GM18861 (cell line): ENCODE measurements around the gene KCNC2.

Source experiments
- ATAC-seq: cut with Tn5 transposase; IDR thresholded peaks from one replicate; pipeline ENCODE4 v1.9.1; 2021; ENCODE audit not compliant: unreplicated experiment

KCNC2 gene

DNA sequence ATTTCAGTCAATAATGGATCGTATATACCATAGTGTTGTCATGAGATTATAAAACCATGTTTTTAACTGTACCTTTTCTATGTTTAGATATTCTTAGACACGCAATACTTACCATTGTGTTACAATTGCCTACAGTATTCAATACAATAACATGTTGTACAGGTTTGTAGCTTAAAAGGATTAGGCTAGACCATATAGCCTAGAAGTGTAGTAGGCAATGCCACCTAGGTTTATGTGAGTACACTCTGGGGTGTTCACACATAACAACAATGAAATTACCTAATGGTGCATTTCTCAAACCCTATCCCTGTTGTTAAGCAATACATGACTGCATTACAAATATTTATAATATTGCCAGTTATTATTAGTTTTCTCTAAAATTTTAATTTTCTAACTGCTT lies 144.2 kb downstream of the KCNC2 start:
- ATAC-seq: no peak

DNA sequence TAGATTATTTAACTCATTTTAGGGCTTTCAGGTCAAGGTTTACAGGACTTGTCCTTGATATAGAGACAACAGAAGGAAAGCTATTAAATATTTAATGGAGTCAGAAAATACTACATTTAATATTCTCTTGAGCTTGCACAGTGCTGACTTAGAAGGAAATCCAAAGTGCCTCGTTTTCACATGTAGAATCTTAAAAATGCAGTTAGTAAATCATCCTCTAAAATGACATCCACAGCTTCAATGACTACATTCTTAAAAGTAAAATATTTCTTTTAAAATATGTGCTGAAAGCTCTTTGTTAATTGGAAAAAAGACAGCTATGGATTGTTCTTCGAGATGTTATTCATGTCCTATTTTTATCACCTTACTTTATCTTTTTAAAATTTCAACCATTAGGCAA lies 146.9 kb downstream of the KCNC2 start:
- ATAC-seq: no peak

DNA sequence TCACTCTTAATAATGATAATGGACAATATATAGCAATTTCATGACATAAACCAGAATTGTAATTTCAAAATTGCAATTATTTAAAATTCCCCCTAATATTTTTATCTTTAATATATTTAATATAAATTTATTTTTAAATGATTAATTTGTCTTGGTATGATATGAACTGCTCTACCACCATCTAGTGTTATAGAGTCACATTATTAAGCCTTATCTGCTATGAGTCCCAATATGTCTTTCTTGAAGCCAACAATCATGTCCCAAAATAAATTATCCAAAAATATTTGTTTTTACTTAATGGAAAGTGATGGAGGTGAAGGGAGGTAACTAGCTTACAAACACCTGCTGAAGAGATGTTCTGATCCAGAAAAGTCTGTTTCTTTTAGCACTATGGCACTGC lies 151.4 kb downstream of the KCNC2 start:
- no peak for ATAC-seq

DNA sequence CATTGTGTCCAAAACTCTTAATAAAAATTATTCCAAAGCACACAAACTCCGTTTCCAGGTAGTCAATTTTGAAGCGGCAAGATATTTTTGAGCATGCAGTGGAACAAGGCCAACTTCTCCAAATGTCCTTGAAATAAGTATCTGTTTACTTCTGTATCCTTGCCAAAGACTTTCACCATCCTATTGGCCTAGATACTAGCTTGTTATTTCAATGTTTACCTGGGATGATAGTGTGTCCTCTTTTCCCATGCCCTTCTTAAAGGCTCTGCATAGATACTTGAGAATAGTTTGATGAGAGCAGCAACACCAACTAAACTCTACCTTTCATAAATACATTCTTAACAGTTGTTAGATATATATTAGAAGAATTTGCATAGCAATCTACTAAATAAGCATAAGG lies 160.9 kb downstream of the KCNC2 start:
- no peak for ATAC-seq

DNA sequence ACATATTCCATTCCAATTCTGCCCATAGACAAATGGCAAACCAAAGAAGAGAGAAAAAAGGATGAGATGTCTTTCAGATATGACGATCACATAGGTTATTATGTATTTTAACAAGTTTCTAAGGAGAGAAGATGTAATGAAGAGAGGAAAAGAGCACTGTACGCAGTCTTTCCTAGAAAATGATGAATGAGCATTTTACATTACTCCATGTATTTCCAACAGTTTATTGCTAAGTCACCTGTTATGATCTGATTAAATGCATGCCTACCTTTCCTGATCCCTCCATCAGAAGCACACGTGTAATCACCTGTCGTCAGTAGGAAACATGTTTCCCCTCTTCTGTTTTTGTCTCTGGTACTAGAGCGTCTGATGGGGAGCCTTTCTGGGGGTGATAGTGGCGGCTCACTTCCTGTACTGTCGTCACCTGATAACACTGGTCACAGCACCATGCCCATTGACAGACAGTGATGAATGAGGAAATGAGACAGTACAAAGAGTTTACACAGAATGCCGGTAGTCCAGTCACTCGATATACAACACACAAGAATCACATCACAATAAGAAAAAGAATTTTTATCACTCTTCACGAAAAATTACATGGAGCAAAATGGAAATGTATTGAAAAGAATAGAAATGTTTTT lies 161.6 kb downstream of the KCNC2 start:
- no peak for ATAC-seq

DNA sequence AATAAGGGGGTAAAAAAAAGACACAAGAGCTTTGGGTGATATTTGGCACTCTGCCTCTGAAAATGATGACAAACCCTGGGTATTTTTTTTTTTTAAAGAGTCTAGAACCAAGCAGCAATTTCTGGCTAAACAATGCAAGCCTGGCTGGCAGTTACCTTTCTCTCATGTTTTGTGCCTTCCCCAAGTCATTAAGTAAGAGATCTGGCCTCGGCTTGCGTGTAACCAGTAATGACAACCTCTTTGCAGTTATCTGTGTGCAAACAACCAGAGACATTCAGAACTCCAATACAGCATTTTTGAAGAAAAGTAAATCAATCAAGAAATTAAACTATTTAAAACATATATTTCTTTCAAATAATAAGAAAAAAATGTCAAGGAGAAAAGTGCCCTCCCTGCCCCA lies 167.5 kb downstream of the KCNC2 start:
- ATAC-seq: no peak

DNA sequence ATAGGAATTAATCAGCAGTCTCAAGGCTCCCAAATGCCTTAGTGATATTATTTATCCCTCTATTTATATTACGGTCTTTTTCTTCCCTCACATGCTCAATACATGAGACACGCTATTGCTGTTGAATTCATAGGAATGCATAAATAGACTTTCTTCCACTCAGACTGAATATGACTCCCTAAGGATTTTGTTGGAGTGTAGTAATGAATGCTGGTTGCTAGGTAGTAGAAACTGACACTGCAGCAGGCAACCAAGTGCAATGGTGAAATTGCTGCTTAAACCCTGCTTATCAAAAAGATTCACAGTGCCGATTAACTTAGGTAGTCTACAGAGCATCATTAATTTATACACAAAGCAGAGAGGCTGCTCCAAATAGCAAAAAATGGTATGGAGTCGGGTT lies 168.2 kb downstream of the KCNC2 start:
- ATAC-seq: no peak

DNA sequence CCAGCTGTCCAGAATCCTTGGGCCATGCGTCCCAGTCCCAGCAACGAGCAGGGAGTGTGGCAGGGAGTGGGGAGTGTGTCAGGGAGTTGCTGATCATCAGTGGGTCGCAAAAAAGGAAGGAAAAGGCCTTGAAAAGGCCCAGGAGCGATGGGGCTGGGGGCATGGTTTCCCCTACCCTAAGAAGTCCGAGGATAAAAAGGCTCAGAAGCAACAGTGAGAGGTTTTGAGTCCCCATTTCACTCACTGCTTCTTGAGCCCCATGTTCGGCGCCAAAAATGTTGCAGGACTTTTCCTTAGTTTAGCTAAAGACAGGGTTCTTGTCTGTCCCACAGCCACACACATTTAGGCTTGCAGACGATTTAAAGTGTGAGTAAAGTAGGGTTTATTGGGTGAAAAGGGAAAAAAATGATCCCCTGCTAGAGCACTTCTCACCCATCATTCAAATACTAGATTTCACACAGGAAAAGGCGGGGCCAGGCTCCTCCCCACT lies 189.5 kb downstream of the KCNC2 start:
- no peak for ATAC-seq

DNA sequence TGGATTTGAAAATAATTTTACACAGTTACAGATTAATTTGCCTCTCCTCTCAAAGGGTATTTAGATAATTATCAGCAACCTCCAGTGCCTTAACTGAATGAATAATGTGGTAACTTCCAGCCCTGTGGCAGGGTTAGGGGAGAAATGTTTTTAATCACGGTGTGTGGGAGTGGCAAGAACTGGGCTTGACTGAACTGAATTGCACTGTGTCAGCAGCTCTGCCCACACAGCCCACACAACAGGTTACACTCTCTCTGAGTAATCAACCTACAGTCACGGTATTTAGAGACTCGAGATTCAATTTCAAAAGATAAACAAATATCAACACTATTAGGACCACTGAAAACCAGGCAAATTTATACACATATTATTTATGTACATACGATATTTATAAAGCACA lies 198.5 kb downstream of the KCNC2 start:
- no peak for ATAC-seq

DNA sequence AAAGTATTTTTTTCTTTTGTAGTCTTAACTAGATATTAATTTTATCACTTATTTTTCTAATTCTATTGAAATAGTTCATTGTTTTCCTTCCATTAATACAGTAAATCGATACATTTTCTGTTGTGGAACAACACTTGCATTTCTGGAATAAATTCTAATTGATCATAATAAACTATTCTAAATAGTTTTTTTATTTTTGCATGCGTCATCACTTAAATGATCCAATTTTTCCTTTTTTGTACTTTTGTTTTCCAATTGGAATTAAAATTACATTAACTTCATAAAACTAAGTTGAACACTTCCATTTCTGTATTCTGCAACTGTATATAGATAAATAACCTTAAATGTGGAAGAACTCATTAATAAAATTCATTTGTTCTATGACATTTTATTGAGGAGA lies 202.5 kb downstream of the KCNC2 start:
- ATAC-seq: no peak

DNA sequence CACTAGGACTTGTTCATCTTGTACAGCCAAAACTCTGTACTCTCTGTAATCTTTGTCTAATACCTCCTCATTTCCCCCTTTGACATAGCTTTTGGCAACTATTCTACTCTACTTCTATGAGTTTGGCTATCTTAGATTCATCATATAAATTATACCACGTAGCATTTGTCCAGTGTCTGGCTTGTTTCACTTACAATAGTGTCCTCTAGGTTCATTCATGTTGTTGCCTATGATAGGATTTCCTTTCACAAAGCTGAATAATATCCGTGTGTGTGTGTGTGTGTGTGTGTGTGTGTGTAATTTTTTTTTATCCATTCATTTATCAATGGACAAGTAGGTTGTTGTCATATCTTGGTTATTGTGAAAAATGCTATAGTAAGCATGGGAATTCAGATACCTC lies 209.5 kb downstream of the KCNC2 start:
- no peak for ATAC-seq

DNA sequence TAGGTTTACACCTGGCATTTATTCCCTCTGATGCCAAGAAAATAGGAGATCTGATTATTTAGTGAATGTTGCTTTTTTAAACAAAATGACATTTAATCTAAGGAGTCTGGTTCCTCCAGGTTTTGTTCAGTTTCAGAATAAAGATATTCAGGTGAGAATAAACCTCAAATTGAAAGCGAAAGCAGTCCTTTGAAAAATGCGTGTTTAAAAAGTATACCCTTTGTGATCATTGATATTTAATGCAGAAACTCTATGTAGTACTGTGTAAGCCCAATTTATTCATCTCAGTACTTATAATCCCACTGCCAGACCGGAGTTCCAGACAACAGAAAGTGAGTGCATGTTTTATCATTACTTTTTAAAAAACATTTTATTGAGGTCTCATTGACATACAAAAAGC lies 210.2 kb downstream of the KCNC2 start:
- no peak for ATAC-seq
